ENCODE results near the gene CAMKMT. TPM values are rescaled to one million over a fixed set of nuclear protein-coding genes. Genes with fewer than 3 reads are reported as not detected.

Gene CAMKMT
- polyA plus RNA-seq, 3 donors: 4.7 to 7.8 (median 7.0) TPM

DNA sequence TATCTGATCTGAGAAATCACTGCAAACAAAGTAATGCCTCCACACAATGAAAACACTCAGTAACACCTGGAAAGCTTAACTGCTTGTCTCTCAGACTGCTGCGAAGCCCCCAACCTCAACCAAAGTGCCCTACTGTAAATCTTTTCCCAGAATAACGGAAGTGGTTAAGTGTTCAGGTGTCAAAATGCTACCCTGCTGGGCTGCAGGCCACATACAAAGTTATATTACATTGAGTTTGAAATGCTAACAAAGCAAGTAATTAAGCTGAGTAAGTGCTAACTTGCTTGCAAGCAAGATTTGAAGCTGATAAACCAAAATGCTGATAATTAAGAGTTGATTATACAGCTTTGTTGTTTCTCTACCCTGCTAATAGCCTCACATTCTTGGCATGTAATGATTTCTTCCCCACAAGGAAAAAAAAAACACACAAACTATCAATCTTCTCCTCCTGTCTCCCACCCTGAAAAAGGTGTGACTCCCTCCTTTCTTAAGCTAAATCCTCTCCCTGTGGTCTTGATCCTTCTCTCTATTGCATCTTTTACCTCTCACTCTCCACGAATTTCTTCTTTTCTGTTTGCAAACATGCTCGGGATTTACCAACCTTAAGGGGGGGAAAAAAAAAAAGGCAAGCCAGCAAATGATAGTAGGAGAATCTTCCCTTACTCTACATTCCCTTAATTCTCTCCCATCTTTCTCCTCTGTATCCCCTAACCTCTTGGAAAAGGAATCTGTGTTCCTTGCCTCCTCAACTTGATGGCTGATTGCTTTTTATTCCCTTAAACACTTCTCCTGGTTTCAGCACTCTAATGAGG, 312.9 kb downstream of the CAMKMT start:
- peaks cover 0 to 8% (median 3%) of the 10 kb centered on the region in 3 donors for H3K27me3 Mint-ChIP-seq (ENCODE audit: low read depth in 3 of 3)
- H3K4me3 ChIP-seq (replicated peaks in 1 of 3; ENCODE audit: low read depth in 2 of 3, low read length in 3 of 3): no peak overlapping the region
- no peaks in the 10 kb centered on the region for H3K79me2 ChIP-seq (ENCODE audit: insufficient read depth, low read length)
- no peak overlapping the region for H3K4me2 ChIP-seq (replicated peaks; ENCODE audit: extremely low read depth, low read length, poor library complexity, severe bottlenecking)
- H3K27ac ChIP-seq (ENCODE audit: low read depth in 1 of 2, low read length in 2 of 2): no peak overlapping the region
- no peaks in the 10 kb centered on the region for H3K4me1 ChIP-seq (ENCODE audit: control insufficient read depth in 1 of 2, insufficient read depth in 2 of 2, low read length in 2 of 2)
- intact Hi-C loops (cut with micrococcal nuclease): no loop called here
- H3K27ac Mint-ChIP-seq: no peak overlapping the region
- H3K4me1 Mint-ChIP-seq: no peaks in the 10 kb centered on the region
- H3K9me3 ChIP-seq (replicated peaks in 1 of 2; ENCODE audit: control insufficient read depth in 1 of 2, insufficient read depth in 1 of 2, low read length in 2 of 2): no peaks in the 10 kb centered on the region
- H3K36me3 Mint-ChIP-seq: no peaks in the 10 kb centered on the region
- H3K36me3 ChIP-seq (replicated peaks in 1 of 2; ENCODE audit: control insufficient read depth in 1 of 2, insufficient read depth in 2 of 2, low read length in 2 of 2): no peaks in the 10 kb centered on the region
- H4K20me1 ChIP-seq (ENCODE audit: insufficient read depth, low read length): no peaks in the 10 kb centered on the region
- H3K9ac ChIP-seq (ENCODE audit: insufficient read depth, low read length, poor library complexity, severe bottlenecking): no peak overlapping the region
- TF ChIP-seq, protein P1, sequence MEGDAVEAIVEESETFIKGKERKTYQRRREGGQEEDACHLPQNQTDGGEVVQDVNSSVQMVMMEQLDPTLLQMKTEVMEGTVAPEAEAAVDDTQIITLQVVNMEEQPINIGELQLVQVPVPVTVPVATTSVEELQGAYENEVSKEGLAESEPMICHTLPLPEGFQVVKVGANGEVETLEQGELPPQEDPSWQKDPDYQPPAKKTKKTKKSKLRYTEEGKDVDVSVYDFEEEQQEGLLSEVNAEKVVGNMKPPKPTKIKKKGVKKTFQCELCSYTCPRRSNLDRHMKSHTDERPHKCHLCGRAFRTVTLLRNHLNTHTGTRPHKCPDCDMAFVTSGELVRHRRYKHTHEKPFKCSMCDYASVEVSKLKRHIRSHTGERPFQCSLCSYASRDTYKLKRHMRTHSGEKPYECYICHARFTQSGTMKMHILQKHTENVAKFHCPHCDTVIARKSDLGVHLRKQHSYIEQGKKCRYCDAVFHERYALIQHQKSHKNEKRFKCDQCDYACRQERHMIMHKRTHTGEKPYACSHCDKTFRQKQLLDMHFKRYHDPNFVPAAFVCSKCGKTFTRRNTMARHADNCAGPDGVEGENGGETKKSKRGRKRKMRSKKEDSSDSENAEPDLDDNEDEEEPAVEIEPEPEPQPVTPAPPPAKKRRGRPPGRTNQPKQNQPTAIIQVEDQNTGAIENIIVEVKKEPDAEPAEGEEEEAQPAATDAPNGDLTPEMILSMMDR (IDR thresholded peaks at IDR 0.05): no peak
- H3K4me3 Mint-ChIP-seq: no peak overlapping the region
- H3K9me3 Mint-ChIP-seq: no peaks in the 10 kb centered on the region
- H3K27me3 ChIP-seq (ENCODE audit: control insufficient read depth in 2 of 2, insufficient read depth in 2 of 2, low read length in 2 of 2): no peaks in the 10 kb centered on the region
- no peak overlapping the region for H2AFZ ChIP-seq (ENCODE audit: insufficient read depth, low read depth, low read length, poor library complexity, severe bottlenecking)
- DNase-seq: no peak
- WGBS (ENCODE audit: insufficient coverage): 40% methylated on average over 1 of the region's 4 CpGs

DNA sequence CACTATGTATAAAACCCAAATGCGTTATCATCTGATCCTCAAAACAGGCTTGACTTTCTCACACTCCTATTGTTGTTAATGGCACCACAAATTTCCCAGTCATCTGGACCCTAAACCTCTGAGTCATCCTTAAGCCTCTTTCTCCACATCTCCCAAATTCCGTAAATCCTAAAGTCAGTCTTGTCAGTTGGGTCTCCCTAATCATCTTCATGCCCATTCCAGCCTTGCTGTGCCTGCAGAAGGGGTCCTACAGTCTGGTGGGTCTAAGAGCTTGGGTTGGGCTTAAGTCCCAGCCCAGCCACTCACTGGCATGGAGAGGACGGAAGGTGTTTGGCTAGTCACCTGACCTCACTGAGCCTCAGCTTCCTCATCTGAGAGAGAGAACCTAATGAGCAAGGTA, 314.6 kb downstream of the CAMKMT start:
- Histone ChIP-seq H3K79me2 (ENCODE audit: insufficient read depth, low read length) (no peaks in the 10 kb centered on the region), H3K4me1 (ENCODE audit: control insufficient read depth in 1 of 2, insufficient read depth in 2 of 2, low read length in 2 of 2) (no peaks in the 10 kb centered on the region), H2AFZ (ENCODE audit: insufficient read depth, low read depth, low read length, poor library complexity, severe bottlenecking) (no peak overlapping the region), H3K4me3 (replicated peaks in 1 of 3; ENCODE audit: low read depth in 2 of 3, low read length in 3 of 3) (no peak overlapping the region), H3K9me3 (replicated peaks in 1 of 2; ENCODE audit: control insufficient read depth in 1 of 2, insufficient read depth in 1 of 2, low read length in 2 of 2) (no peaks in the 10 kb centered on the region), H4K20me1 (ENCODE audit: insufficient read depth, low read length) (no peaks in the 10 kb centered on the region), H3K4me2 (replicated peaks; ENCODE audit: extremely low read depth, low read length, poor library complexity, severe bottlenecking) (no peak overlapping the region), H3K9ac (ENCODE audit: insufficient read depth, low read length, poor library complexity, severe bottlenecking) (no peak overlapping the region), H3K36me3 (replicated peaks in 1 of 2; ENCODE audit: control insufficient read depth in 1 of 2, insufficient read depth in 2 of 2, low read length in 2 of 2) (no peaks in the 10 kb centered on the region), H3K27me3 (ENCODE audit: control insufficient read depth in 2 of 2, insufficient read depth in 2 of 2, low read length in 2 of 2) (peaks cover 0 to 2% of the 10 kb centered on the region in 2 donors), H3K27ac (ENCODE audit: low read depth in 1 of 2, low read length in 2 of 2) (no peak overlapping the region)
- TF ChIP-seq, protein P1 (IDR thresholded peaks at IDR 0.05): no peak
- no peaks in the 10 kb centered on the region for H3K4me1 Mint-ChIP-seq
- H3K4me3 Mint-ChIP-seq: no peak overlapping the region
- intact Hi-C loops (cut with micrococcal nuclease): no loop called here
- 100% methylated on average over 1 of the region's 3 CpGs for WGBS (ENCODE audit: insufficient coverage)
- H3K27ac Mint-ChIP-seq: no peak overlapping the region
- peaks cover 0 to 9% (median 5%) of the 10 kb centered on the region in 3 donors for H3K27me3 Mint-ChIP-seq (ENCODE audit: low read depth in 3 of 3)
- H3K36me3 Mint-ChIP-seq: no peaks in the 10 kb centered on the region
- DNase-seq: no peak
- H3K9me3 Mint-ChIP-seq: no peaks in the 10 kb centered on the region
